NCI-H82 treated with DMSO at 0.1 percent for 48 hours (cell line): ENCODE data around the gene XYLB.
"Not testable (repeated sequence)": the region's sequence is repeated elsewhere in the genome, so short reads cannot be mapped to it uniquely, and the experiment has no call there.

Experiments used
- DNase-seq: peaks from one replicate; lab custom pipeline; 2025; ENCODE audit not compliant: unreplicated experiment; lab: John Stamatoyannopoulos, UW

XYLB gene

GRCh38 chr3:38386992-38387750 is 40.6 kb downstream of the XYLB start:
- no peak for DNase-seq

- no peak for DNase-seq
These were observed 41.3 kb downstream of the XYLB start for GRCh38 chr3:38387862-38388261.

GRCh38 chr3:38392604-38393163 is 46.1 kb downstream of the XYLB start:
- no peak for DNase-seq

GRCh38 chr3:38396239-38396638 is 49.7 kb downstream of the XYLB start:
- no peak for DNase-seq

- no peak for DNase-seq
These were observed 50.3 kb downstream of the XYLB start for GRCh38 chr3:38396861-38397260.

- no peak for DNase-seq
These were observed 50.7 kb downstream of the XYLB start for GRCh38 chr3:38397320-38397719.

GRCh38 chr3:38401246-38401962 is 54.8 kb downstream of the XYLB start:
- no peak for DNase-seq

GRCh38 chr3:38404286-38404685 is 57.7 kb downstream of the XYLB start:
- DNase-seq = no peak

- no peak for DNase-seq
These were observed 65.0 kb downstream of the XYLB start for GRCh38 chr3:38411591-38411990.

GRCh38 chr3:38420758-38421157 is 74.2 kb downstream of the XYLB start:
- DNase-seq = not testable (repeated sequence)

- no peak for DNase-seq
These were observed 75.2 kb downstream of the XYLB start for GRCh38 chr3:38421679-38422336.

GRCh38 chr3:38426798-38427426 is 80.3 kb downstream of the XYLB start:
- DNase-seq = not testable (repeated sequence)

- not testable (repeated sequence) for DNase-seq
These were observed 86.5 kb downstream of the XYLB start for GRCh38 chr3:38432871-38433658.

- not testable (repeated sequence) for DNase-seq
These were observed 87.1 kb downstream of the XYLB start for GRCh38 chr3:38433661-38434060.

- DNase-seq = not testable (repeated sequence)
These were observed 92.0 kb downstream of the XYLB start for GRCh38 chr3:38438436-38439069.

- not testable (repeated sequence) for DNase-seq
These were observed 96.6 kb downstream of the XYLB start for GRCh38 chr3:38443205-38443604.

GRCh38 chr3:38446085-38446686 is 99.6 kb downstream of the XYLB start:
- no peak for DNase-seq

- no peak for DNase-seq
These were observed 100.2 kb downstream of the XYLB start for GRCh38 chr3:38446812-38447211.

- DNase-seq = no peak
These were observed 104.3 kb downstream of the XYLB start for GRCh38 chr3:38450853-38451252.
